GM10847 (cell line): ENCODE results near the gene SFXN3.

Experiments used
- POLR2A ChIP-seq: IDR thresholded peaks from 2 replicates; pipeline ENCODE4 v1.6.1; 2011; ENCODE audit not compliant: insufficient read length; ENCODE audit errors: extremely low read depth

The SFXN3 gene

DNA sequence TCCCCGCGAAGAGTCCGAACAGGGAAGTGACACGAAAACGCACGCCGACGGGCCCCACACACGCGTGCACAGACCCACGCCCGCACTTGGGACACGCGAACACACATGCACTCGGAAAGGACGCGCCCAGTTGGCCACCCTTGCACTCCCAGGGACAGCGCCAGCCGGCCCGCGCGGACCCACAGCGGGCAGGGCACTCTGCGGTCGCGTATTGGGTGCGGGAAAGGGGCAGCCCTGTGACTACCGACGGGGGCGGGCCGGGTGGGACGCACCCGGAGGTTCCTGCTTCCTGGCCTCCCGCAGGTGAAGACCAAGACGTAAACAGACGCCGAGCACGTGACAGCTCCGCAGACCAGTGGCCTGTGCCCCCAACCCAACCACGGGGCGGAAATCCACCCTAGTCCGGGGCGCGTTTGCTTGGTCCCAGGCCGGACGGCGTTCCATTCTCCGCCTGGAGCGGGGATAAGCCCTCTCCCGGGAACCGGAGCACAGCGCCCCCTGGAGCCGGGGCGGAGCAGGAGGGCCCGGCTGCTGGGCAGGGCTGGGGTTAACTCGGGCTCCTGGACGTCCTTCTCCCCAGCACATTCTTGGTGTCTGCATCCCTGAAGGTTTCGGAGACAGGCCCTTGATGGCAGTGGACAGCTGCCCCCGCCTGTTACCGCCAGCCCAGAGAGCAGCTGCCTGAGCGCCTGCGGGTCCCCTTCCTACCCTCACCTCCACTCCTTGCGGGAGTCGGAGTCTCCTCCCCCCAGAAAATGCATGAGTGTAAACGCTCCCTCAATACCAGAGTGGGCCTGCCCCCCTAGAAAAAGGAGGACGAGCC, 33.5 kb upstream of the SFXN3 start:
- peak; percentile 42 for TF ChIP-seq POLR2A

GRCh38 chr10:100998183-100998990, 32.6 kb upstream of the SFXN3 start:
- no peak for TF ChIP-seq POLR2A

DNA sequence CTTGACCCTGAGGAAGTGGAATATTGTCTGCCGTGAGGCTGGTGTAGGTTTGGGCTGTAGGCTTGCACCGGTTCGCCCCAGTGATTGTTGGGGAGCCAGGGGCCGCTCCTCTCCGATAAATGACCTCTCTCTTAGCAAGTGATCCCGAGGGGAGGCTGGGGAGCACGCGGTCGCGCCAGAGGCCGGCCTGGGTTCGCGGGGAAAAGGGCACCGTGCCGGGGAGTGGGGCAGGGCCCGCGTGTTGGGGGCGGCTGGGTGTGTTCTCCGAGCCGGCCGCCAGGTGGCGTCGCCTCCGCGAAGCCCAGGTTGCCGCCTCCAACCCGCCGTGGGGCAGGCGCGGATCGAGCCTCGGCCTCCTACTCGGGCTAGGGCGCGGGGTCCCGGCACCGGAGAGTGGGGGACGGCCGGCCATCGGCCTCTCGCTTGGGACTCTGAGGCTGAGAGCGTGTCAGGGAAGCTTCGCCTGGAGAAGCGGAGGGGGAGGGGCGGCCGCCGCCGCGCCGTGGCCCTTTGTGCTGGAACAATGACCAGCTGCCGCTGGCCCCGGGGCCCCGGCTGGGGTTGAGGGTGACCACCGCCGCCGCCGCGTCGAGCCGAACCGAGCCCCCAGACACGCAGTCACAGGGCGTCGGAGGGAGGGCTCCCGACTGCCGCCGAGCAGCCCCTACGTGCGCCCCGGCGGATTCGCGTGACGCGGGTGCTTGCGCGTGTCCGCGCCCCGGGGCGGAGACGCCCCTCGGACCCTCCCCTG, 31.9 kb upstream of the SFXN3 start:
- TF ChIP-seq POLR2A: peak; percentile 19

GRCh38 chr10:100999742-101000126, 31.3 kb upstream of the SFXN3 start, which contains the start of gene LZTS2:
LZTS2 (plus strand) TSS chr10:100999808; CDS start chr10:101002539, 2,731 bp downstream.
- TF ChIP-seq POLR2A: no peak

DNA sequence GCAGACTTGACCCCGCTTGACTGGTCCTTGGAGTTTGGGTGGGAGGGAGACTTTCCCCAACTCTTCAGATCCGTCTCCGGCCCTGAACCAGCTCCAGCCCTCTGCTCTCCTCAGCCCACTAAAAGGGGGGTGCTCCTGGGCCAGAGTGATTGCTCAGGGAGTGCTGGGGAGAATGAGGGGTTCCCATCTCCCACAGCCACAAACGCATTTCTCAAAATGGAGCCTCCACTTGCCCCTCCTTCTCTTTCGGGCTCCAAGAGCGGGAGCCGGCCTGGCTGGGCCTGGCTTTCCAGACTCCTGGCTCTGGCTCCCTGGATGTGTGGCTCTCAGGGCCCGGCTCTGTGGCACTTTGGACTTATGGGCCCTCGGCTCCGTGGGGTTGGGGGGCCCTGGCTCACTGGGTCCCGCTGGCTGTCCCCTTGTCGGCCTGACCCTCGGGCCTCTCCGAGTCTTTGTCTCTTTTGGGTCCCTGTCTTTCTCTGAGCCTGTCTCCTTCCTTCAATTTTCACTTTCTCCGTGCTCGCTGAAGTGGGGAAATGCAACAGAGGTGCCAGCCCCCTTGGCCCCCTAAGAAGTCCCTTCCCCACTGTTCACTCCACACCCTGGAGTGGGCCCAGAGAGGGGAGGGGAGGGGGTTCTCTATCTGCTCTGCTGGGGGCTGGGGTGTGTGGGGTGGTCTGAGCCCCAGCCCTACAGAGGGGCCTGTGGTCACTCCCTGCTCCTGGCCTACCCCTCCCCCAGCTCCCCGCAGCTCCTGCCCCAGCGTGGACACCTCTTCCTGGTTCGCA, 30.7 kb upstream of the SFXN3 start:
- no peak for TF ChIP-seq POLR2A

DNA sequence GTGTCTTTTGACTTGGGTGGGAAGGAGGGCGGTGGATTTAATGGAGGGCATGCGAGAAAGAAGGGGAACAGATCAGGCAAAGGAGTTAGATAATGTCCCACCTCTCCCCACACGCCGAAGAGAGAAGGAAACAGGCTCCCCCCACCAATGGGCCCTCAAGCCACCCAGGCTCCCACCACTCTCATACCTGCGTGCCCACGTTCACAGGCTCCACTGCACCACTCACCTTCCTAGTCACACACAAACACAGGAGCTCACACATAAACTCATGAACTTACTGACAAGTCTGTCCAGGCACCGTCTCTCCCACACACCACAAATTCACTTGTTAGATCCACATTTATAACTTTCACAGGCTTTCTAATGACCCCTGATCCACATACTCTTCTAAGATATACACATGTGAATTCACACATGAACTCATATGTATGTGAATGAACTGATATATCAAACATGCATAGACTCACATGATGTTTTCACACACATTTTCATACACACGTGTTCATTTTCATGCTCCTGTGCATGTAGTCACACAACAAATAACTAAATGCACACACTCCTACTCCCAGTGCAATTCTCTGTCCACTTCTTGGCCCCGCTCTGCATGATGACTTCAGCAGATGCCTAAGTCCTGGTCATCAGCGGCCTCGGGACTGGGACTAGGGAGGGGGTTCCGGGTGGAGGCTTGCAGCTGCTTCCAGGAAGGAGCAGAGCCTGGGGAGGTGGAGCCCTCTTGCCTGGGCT, 29.9 kb upstream of the SFXN3 start:
- no peak for TF ChIP-seq POLR2A

- no peak for TF ChIP-seq POLR2A
Observed at GRCh38 chr10:101001659-101002035, 29.4 kb upstream of the SFXN3 start.

GRCh38 chr10:101002456-101002855, 28.6 kb upstream of the SFXN3 start:
- no peak for TF ChIP-seq POLR2A

DNA sequence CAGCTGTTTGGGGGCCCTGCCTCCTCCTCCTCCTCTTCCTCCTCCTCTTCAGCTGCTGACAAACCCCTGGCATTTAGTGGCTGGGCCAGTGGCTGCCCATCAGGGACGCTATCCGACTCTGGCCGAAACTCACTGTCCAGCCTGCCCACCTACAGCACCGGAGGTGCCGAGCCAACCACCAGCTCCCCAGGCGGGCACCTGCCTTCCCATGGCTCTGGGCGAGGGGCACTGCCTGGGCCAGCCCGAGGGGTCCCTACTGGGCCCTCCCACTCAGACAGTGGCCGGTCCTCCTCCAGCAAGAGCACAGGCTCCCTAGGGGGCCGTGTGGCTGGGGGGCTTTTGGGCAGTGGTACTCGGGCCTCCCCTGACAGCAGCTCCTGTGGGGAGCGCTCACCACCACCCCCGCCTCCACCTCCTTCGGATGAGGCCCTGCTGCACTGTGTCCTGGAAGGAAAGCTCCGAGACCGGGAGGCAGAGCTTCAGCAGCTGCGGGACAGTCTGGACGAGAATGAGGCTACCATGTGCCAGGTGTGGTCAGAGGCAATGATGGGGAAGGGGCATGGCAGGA, 27.3 kb upstream of the SFXN3 start:
- no peak for TF ChIP-seq POLR2A

DNA sequence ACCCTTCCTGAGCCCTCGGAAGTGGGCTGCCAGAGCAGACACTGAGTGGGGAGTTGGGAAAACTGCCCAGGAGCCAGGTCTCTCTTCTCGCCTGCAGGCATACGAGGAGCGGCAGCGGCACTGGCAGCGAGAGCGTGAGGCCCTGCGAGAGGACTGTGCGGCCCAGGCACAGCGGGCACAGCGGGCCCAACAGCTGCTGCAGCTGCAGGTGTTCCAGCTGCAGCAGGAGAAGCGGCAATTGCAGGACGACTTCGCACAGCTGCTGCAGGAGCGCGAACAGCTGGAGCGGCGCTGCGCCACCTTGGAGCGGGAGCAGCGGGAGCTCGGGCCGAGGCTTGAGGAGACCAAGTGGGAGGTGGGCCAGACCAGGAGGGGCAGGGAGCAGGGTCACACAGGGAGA, 25.7 kb upstream of the SFXN3 start:
- TF ChIP-seq POLR2A: no peak

- TF ChIP-seq POLR2A: no peak
Observed at GRCh38 chr10:101005869-101006567, 25.0 kb upstream of the SFXN3 start.

DNA sequence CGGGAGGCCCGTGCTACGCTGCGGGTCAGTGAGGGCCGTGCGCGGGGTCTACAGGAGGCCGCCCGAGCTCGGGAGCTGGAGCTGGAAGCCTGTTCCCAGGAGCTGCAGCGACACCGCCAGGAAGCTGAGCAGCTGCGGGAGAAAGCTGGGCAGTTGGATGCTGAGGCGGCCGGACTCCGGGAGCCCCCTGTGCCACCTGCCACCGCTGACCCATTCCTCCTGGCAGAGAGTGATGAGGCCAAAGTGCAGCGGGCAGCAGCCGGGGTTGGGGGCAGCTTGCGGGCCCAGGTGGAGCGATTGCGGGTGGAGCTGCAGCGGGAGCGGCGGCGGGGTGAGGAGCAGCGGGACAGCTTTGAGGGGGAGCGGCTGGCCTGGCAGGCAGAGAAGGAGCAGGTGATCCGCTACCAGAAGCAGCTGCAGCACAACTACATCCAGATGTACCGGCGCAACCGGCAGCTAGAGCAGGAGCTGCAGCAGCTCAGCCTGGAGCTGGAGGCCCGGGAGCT, 24.4 kb upstream of the SFXN3 start:
- no peak for TF ChIP-seq POLR2A

GRCh38 chr10:101007099-101007711, 23.8 kb upstream of the SFXN3 start:
- no peak for TF ChIP-seq POLR2A
